NCI-H82 treated with DMSO at 0.1 percent for 48 hours (cell line): ENCODE measurements around the gene NINJ1.
"Not testable (repeated sequence)": the region's sequence is repeated elsewhere in the genome, so short reads cannot be mapped to it uniquely, and the experiment has no call there.

ENCODE experiments used
- DNase-seq: peaks from one replicate; lab custom pipeline; 2025; ENCODE audit not compliant: unreplicated experiment; lab: John Stamatoyannopoulos, UW

NINJ1 gene

DNA sequence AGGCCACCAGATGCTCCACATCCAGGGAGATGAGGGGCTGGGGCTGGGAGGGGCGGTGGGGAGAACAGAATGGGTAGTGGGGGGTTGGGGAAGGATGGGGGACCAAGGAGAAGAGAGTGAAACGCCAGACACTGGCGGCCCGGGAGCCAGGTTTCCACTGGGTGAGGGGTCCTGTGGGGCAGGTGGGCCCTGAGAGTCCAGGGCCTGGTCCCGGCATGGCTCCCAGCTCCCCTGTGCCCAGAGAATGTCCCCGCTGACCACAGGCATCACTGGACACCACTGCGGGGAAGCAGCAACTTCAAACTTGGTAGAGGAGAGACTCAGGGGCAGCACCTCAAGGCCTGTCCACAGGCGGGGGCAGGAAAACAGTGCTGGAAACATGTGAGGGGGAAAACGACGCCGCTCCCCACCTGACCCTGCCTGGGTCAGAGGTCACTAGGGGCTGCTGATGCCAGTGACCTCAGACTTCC is 13.2 kb downstream of the NINJ1 start:
- no peak for DNase-seq

DNA sequence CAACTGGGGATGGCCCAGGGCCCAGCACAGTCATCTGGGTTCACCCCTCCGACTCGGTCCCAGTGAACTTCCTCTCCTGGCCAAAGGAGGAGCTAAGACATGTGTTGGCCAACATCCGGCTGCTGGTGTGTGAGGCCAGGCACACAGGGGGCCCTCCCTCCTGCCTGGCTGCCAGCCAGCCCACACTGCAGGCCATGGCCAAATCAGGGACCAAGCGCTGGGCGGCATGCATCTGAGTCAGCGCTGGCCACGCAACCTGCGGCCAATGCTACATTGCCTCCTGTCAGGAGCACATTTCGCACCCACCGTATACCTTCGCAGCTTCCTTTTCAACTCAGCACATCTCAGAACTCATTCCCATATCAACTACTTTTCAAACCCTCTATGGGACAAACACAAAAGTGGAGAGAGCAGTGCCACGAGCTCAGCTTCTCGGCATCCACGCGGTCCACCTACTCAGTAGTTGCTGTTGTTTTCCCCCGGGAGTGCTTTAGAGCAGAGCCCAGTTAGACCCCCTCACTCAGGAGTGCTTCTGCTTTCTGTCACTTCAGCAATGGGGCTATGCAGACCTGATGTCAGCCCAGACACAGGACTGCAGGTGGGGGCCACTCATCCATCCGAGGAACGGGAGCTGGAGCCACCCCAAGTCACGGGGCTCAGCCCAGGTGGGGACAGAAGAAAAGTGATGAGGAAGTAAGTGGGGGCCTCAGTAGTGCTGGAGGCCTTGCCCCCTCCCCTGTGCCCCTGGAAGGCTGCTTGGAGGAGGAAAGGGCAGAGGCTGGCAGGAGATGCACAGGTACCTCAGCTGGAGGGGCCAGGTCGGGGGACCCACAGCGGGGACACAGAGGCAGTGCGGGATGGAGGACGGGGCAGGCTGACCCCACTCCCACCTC is 13.9 kb downstream of the NINJ1 start:
- DNase-seq, result no peak

DNA sequence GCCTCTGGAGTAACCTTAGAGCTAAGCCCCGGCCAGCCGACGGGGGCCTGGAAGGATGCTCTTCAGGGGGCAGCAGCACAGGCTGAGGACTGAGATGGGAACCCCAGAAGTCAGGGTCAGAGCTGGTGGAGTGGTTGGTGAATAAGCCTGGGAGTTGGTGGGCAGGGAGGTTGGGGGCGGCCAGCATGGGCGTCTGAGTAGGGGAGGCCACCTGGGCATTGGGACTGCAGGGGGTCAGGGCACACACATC is 14.4 kb downstream of the NINJ1 start:
- no peak for DNase-seq

DNA sequence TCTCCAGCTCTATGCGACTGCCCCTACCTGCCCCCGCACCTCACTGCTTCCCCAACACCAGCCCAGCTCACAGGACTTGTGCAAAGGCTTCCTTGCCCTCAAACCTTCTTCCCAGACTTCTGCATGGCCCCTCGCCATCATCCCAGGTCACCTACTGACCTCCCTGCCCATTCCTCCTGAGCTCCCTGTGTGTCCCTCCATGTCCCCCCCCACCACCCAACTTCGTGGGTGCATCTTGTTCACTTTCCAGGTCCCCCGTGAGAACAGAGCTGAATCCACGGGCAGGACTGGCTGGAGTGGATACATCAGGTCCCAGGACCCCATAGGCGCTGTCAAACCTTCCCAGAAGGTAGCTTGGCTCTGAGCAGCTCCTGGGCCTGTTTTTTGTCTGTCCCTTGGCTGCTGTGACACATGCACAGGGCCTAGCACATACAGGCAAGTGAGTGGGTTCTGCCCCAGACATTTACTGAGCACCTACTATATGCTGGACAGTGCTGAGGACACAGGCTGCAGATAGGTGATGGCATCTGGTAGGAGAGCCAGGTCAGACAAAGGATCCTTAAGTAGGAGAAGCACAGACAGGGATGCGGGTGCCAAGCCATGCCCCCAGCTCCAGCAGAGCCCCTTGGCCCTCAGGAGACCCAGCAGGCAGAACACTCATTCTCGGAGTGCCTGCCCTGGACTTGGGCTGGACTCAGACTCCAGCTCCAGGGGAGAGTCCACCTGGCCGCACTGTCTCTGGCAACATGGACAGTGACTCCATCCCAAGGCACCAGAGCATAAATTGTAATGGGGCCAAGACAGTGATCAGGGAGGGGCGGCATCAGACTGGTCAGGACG is 15.0 kb downstream of the NINJ1 start:
- DNase-seq, result no peak

DNA sequence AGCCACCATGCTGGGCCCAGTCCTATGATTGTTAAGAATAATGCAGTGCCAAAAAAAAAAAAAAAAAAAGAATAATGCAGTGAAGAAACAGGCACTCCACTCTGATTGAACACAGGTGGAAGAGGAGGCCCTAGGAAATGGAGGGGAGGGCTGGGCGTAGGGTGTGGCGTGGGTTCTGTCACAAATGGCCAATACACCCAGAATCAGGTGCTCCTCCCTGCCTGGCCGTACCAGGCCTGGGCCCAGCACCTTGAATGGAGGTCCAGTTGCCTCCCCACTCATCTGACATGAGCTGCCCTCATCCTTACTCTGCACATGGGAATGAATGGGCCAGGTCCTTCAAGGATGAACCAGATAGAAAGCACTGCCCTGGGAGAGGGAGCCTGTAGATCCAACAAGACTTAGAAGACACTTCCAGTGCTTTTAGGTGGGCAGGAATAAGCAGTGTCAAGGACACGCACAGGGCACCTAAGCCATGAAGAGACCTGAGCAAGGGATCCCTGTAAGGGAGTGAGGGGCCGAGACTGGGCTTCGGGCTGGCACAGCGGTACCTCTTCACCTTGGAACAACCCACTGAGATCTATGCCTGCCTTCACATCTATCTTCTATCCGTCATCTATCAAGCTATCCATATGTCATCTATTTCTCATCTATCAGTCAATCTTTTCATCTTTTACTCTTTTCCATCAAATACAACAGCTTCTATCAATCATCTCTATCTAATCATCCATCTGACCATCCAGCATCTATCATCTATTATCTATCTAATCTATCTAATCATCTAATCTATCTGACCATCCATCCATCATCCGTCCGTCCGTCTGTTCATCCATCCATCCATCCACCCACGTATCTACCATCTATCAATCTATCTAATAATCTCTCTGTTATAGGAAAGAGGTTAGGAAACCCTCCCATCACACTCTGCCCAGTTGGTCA is 15.9 kb downstream of the NINJ1 start:
- DNase-seq, result no peak

DNA sequence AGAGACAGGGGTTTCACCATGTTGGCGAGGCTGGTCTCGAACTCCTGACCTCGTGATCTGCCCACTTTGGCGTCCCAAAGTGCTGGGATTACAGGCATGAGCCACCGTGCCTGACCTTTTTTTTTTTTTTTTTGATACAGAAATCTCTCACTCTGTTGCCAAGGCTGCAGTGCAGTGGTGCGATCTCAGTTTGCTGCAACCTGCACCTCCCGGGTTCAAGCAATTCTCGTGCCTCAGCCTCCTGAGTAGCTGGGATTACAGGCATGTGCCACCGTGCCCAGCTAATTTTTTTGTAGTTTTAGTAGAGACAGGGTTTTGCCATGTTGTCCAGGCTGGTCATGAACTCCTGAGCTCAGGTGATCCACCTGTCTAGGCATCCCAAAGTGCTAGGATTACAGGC is 16.5 kb downstream of the NINJ1 start:
- DNase-seq, result not testable (repeated sequence)

DNA sequence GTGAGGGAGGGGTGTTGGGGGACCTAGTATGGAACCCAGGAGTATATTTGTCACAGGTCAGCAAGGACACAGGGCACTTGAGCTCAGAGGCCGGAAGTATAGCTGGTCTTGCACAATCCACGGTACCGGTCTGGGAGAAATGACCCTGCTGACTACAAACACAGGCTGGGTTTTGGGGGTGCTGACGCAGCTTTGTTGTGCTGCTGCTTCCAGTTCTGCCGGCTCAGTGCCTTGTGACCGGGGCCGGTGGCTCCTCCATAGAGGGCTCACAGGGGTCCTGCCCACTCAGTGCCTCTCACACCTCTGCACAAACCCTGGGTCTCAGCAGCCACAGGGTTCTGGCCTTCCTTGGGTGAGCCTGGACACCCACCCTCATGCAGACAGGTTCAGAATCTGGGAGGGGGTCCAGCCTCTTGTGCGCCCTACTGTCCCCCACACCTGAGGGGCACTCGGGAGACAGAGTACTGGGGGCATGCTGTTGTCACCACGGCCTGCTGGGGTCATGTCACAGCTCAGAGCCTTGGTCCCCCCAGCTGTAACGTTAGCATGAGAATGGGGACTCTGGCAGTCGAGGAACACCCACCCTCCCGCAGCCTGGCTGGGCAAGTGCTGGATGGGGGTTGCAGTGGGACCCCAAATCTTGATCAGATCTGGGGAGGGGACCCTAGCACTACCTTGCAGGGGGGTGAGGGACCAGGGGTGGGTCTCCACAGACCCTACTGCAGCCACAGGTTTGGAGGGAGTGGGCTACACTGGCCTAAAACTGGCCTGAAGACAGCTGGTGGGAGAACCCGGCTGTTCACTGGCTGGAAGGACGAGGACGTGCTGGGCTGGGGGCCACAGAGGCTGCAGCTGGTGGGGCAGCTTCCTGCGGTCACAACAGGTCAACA is 17.7 kb downstream of the NINJ1 start:
- no peak for DNase-seq

DNA sequence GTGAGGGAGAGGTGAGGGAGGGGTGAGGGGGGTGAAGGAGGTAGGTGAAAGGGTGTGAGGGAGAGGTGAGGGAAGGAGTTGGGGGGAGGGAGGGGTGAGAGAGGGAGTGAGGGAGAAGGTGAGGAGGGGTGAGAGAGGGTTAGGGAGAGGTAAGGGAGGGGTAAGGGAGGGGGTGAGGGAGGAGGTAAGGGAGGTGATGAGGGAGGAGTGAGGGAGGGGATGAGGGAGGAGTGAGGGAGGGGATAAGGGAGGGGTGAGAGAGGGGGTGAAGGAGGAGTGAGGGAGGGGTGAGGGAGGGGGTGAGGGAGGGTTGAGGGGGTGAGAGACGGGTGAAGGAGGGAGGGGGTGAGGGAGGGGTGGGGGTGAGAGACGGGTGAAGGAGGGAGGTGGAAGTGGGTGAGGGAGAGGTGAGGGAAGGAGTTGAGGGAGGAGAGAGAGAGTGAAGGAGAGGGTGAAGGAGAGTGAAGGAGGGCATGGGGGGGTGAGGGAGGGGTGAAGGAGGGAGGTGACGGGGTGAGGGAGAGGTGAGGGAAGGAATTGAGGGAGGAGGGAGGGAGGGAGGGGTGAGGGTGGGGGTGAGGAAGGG is 18.5 kb downstream of the NINJ1 start:
- no peak for DNase-seq

DNA sequence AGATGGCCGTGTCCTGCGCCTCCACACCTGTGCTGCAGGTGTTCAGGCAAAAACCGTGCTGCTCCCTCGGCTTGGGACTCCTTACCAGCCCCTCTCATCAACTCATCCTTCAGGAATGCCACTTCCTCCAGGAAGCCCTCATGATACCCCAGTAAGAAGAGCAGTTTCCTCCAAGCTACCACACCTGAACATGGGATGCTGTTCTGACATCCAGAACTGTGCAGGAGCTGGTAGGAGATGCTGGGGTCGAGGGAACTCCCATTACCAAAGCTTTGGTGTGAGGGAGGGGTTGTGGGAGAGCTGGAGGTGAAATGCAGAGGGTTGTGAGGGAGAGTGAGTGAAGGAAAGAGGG is 19.1 kb downstream of the NINJ1 start:
- no peak for DNase-seq

DNA sequence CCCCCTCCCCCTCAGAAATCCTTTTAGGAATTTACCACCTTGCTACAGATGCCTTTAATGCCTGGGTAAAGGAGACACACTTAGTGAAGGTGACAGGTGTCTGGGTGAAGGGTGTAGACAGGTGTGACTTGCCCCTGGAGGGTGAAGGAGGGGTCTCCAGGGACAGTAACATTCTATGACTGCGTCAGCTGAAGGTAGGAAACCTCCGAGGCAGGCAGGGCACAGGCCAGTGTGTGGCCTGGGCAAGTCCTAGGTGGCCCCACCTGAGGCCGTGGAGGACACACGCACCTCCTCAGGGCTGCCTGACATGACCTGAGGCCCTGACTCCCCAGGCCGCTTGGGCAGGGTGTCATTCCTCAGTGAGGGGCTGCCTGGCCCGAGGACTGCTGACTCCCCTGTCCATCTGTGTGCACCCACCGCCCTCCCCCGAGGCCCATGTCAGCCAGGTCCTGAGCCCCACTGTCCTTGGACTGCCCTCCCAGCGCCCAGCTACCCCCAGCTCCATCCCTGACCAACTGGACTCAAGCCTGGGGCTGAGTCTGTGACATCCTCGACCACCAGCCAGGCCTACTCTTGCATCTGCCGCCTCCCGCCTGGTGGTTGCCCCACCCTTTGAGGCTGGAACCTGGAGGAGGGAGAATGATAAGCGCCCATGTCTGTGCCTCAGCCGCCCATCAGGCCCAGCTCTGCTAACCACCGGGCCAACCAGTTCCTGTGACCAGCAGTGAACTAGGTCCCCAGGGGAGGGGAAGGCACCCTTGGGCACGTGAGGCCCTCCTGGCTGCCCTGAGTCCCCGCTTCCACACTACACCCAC is 19.7 kb downstream of the NINJ1 start:
- no peak for DNase-seq

DNA sequence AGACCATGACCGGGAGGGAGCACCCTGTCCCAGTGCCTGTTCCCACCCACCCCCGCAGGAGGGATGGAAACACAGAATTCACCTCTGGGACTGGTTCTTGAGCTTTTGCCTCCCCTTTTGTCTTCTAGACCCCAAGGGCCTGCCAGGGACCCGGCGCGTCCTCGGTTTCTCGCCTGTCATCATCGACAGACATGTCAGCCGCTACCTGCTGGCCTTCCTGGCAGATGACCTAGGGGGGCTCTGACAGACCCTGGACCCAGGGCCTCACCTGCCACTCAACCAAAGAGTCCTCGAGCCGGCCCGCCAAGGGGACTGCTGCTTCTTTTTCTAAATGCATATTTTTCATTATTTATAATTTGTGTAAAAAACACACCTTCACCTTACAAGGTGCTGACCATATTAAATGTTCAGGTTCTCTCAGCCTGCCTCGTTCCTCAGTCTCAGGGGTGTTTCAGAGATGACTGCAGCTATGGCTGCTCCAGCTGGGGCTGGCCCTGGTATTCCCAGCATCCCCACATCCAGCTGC is 21.1 kb downstream of the NINJ1 start:
- no peak for DNase-seq

DNA sequence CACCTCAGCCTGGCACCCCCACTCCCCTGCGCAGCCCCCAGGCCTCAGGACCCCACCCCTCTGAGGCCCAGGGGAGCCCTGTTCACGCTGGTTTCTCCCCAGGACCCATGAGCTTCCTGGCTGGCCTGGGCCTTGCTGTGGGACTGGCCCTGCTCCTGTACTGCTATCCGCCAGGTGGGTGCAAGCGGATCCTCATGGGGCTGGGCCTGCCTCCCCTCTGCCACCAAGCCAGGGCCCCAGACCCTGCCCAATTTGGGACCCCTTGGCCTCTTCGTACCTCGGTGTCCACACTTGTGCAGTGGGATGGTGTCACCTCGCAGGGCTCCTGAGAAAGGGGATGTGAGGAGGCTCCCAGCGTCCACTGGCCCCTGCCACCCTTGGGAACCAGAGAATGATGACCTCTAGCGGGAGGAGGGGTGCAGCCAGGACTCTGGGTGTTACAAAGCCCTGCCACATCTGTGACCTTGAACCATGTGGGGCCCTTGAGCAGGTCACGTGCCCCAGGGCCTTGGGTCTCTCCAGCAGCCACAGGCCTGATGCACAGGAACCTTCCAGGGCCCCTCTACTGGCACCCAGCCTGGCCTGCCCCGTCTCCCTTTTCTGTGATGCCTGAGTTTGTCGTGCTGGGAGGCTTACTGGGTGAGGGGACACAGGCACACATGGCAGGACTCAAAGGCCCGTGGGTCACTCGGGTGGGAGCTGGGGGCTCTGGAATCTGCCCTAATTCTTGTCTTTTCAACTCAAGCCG is 21.8 kb downstream of the NINJ1 start:
- no peak for DNase-seq

DNA sequence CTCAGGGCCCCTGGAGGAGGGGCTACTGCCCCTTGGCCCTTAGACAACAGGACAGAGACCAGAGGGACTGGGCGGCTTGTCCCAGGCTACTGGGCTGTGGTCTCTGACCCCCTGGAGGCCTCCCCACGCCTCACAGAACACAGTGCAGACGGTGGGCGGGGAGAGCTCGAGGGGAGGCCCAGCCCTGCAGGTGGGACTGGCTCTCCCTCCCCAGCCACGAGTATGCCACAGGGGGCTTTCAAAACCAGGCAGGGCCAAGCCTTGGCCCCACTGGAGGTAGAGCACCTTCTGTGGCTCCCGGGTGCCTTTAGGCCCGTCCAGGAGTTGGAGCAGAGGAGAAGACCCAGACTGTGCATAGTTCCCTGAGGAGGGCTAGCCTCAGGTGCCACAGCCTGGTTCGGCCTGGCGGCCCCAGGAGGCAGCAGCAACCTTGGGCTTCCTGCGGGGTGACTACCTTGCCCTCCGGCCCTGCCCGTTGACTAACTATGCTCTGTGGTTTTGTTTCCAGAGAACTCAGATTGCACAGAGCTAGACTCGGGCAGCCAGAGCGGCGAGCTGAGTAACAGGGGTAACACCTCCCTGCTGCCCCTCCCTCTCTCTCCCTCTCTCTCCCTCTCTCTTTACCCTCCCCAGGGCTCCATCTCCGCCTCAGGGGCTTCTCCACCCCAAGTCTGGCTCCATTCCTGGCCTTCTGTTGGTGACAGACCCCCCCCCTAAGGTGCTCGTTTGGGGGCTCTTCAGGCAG is 22.5 kb downstream of the NINJ1 start:
- no peak for DNase-seq

DNA sequence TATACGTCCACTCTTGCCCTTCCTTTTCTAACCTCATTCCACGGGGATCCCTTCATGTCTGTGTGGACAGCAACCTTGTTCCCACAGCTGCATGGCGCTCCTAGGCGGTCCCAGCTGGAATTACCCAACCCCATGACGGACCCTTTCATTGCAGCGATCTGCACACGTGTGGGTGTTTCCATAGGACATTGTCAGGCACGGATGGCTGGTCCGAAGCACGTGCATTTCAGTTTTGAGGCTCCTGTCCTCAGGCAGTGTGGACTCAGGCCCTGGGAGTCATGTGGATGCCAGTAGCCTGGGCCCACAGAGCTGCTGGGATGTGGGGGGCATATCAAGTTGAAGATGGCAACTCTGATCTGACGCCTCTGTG is 23.1 kb downstream of the NINJ1 start:
- no peak for DNase-seq

DNA sequence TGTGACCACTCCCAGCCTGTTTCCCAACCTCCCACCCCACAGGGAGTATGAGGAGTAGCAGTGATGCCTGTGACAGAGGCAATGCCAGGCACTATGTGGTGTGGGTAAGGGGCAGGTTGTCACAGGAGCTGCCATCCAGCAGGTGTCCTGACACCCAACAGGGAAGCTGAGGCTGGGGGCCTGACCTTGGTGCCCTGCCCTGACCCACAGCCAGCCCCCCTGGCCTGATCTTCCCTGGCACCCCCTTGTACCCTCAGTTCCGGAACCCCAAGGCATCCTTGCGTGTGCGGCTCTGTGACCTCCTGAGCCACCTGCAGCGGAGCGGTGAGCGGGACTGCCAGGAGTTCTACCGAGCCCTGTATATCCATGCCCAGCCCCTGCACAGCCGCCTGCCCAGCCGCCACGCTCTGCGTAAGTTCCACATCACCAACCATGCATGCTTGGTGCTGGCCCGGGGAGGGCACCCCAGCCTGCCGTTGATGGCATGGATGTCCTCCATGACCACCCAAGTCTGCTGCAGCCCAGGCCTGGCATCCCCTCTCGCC is 23.7 kb downstream of the NINJ1 start:
- no peak for DNase-seq

DNA sequence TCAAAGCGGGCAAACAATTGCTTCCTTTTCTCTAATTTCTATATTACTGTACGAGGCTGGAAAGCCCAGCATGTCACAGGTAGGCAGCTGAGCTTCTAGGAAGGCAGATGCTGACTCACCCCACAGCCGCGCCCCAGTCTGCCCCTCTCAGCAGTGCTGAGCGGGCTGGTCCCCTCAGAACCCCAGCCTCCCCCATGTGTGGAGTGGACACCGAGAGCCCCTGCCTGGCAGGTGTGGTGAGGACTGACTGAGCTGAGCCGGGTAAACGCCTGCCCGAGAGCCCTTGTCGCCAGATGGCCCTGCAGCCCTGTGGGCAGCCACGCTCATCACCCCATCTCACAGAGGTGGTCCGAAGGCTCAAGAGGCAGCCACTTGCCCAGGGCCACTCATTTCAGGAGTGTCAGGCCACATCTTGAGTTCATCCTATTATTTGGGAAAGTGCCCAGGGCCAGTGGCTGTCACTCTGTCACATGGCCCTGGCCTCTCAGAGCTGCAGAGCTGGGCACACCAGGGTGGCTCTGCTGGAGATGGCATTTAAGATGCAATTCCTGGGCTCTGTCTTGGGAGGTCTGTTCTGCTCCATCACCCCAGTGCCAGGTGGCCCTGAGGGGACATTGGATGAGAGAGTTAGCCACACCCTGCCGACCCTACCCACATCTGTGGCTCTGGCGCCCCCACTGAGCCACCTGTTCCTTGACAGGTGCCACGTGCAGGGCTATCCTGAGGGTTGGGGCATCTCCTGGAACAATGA is 25.6 kb downstream of the NINJ1 start:
- DNase-seq, result no peak

DNA sequence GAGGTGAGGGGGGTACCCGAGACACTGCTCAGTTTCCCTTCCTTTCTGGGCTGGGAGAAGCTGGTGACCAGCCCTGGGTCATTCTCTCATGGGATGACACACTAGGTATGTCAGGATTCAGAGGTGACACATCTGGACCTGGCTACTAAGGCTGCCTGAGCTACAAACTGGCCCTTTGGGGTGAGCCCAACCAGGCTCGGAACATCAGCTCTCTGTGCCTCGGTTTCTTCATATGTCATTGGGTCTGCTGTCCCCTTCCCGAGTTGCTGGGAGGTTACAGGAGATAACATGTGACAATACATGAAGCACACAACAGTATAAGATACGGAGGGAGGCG is 26.3 kb downstream of the NINJ1 start:
- DNase-seq, result no peak
